Measurements from ENCODE around the gene ZDHHC19. TPM values are rescaled to one million over a fixed set of nuclear protein-coding genes. Genes with fewer than 3 reads are reported as not detected.
"Not testable (repeated sequence)": the region's sequence is repeated elsewhere in the genome, so short reads cannot be mapped to it uniquely, and the experiment has no call there.

Gene ZDHHC19
- total RNA-seq, 2 donors from 2014 or later = not detected

DNA sequence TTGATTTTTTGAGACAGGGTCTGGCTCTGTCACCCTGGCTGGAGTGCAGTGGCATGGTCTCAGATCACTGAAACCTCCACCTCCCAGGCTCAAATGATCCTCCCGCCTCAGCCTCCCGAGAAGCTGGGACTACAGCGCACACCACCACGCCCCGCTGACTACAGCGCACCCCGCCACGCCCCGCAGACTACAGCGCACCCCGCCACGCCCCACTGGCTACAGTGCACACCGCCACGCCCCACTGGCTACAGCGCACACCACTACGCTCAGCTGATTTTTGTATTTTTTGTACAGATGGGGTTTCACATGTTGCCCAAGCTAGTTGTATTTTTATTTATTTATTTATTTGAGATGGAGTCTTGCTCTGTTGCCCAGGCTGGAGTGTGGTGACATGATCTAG is 40.7 kb upstream of the ZDHHC19 start:
- no peaks in the 10 kb centered on the region for H3K27me3 ChIP-seq
- 95 to 96% methylated on average over 16 of the region's 16 CpGs for WGBS, 2 donors
- H3K36me3 ChIP-seq (replicated peaks in 1 of 2; ENCODE audit: insufficient read depth in 1 of 2, low read depth in 2 of 2) = peaks cover 0 to 17% of the 10 kb centered on the region in 2 donors
- DNase-seq = no peak
- TF ChIP-seq POLR2A (IDR thresholded peaks at IDR 0.05) = no peak
- TF ChIP-seq CTCF (IDR thresholded peaks at IDR 0.05) = no peak
- H3K9me3 ChIP-seq = no peaks in the 10 kb centered on the region
- H3K4me1 ChIP-seq = no peaks in the 10 kb centered on the region
- no peak overlapping the region for H3K4me3 ChIP-seq
- H3K27ac ChIP-seq = no peak overlapping the region
- ATAC-seq = no peak
- intact Hi-C loops (cut with DNase I) = loop anchor here (10.0 kb wide), 1 partner anchor 433 kb away; no protein-coding TSS in a partner anchor

DNA sequence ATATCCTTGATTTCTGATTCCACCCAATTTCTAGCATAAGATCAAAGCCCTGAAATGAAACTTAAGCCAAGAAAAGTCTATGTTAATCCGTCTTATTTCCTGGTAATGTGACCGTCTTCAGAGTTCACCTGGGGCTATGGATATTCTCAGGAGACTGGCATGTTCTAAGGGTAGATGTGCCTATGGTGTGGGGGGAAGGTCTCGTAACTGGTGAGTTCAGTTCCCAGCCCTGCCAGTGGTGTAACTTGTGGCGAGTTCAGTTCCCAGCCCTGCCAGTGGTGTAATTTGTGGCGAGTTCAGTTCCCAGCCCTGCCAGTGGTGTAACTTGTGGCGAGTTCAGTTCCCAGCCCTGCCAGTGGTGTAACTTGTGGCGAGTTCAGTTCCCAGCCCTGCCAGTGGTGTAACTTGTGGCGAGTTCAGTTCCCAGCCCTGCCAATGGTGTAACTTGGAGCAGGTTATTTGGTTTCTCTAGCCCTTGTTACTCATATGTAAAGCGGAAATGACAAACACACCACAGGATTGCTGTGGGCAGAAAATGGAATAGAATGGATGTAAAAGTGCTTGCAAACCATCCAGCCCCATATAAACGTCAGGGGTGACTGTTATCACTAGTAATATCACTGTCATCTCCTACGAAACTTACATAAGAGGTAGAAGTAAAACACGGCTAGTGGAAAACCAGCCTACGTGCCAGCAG is 35.6 kb upstream of the ZDHHC19 start:
- H3K4me3 ChIP-seq = no peak overlapping the region
- H3K9me3 ChIP-seq = no peaks in the 10 kb centered on the region
- DNase-seq (no peak), ATAC-seq (no peak)
- no peaks in the 10 kb centered on the region for H3K27me3 ChIP-seq
- TF ChIP-seq POLR2A (IDR thresholded peaks at IDR 0.05) (no peak), CTCF (IDR thresholded peaks at IDR 0.05) (no peak)
- H3K36me3 ChIP-seq (replicated peaks in 1 of 2; ENCODE audit: insufficient read depth in 1 of 2, low read depth in 2 of 2) = peaks cover under 1 to 16% of the 10 kb centered on the region in 2 donors
- 85 to 86% methylated on average over 9 to 13 of the region's 13 CpGs for WGBS, 2 donors
- intact Hi-C loops (cut with DNase I) = no loop called here
- no peak overlapping the region for H3K27ac ChIP-seq
- H3K4me1 ChIP-seq = no peaks in the 10 kb centered on the region

DNA sequence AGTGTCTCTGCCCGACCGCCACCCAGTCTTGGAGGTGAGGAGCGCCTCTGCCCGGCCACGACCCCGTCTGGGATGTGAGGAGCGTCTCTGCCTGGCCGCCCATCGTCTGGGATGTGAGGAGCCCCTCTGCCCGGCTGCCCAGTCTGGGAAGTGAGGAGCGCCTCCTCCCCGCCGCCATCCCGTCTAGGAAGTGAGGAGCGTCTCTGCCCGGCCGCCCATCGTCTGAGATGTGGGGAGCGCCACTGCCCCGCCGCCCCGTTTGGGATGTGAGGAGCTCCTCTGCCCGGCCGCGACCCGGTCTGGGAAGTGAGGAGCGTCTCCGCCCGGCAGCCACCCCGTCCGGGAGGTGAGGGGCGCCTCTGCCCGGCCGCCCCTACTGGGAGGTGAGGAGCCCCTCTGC is 33.0 kb upstream of the ZDHHC19 start:
- 97 to 98% methylated on average over 21 to 23 of the region's 34 CpGs for WGBS, 2 donors
- H3K27me3 ChIP-seq; H3K4me3 ChIP-seq; H3K27ac ChIP-seq; intact Hi-C loops (cut with DNase I); H3K4me1 ChIP-seq; H3K9me3 ChIP-seq; DNase-seq; ATAC-seq: not testable (repeated sequence)
- peaks cover 7 to 16% of the 10 kb centered on the region in 2 donors for H3K36me3 ChIP-seq (replicated peaks in 1 of 2; ENCODE audit: insufficient read depth in 1 of 2, low read depth in 2 of 2)

DNA sequence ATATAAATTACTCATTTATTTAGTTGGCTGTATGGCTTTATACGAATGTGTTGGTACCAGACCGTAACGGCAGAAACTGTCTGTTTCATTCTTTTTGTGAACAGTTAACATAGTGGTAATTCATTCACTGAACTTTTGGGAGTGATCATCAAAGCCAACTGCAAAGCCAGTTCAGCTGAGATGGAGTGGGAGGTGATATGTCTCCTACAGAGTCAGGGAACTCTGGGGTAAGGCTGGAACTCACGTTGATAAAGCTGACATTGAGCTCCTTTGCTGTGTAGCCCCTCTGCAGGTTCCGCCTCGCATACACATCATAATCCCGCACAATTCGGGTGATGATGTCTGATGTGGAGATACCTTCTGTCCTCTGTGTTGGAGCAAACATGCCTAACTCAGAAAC is 30.5 kb upstream of the ZDHHC19 start:
- Histone ChIP-seq H3K9me3 (no peaks in the 10 kb centered on the region), H3K4me1 (no peaks in the 10 kb centered on the region), H3K4me3 (no peak overlapping the region), H3K27me3 (no peaks in the 10 kb centered on the region), H3K36me3 (replicated peaks in 1 of 2; ENCODE audit: insufficient read depth in 1 of 2, low read depth in 2 of 2) (peaks cover 7 to 11% of the 10 kb centered on the region in 2 donors), H3K27ac (no peak overlapping the region)
- intact Hi-C loops (cut with DNase I) = no loop called here
- 80 to 91% methylated on average over 8 of the region's 8 CpGs for WGBS, 2 donors
- no peak for DNase-seq
- no peak for ATAC-seq
- TF ChIP-seq CTCF (IDR thresholded peaks at IDR 0.05) (no peak), POLR2A (IDR thresholded peaks at IDR 0.05) (no peak)

DNA sequence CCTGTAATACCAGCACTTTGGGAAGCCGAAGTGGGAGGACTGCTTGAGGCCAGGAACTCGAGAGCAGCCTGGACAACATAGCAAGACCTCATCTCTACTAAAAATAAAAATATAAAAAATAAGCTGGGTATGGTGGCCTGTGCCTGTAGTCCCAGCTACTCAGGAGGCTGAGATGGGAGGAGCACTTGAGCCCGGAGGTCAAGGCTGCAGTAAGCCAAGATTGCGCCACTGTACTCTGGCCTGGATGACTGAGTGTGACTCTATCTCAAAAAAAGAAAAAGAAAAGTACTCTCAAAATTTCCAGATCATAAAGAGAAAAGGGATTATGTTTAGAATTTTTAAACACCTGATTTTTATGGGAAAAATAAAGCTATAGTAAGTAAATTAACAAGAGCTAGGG is 29.2 kb upstream of the ZDHHC19 start:
- intact Hi-C loops (cut with DNase I) = no loop called here
- Histone ChIP-seq H3K9me3 (no peaks in the 10 kb centered on the region), H3K27me3 (no peaks in the 10 kb centered on the region), H3K4me1 (no peaks in the 10 kb centered on the region), H3K4me3 (no peak overlapping the region), H3K27ac (no peak overlapping the region), H3K36me3 (replicated peaks in 1 of 2; ENCODE audit: insufficient read depth in 1 of 2, low read depth in 2 of 2) (peaks cover 7 to 11% of the 10 kb centered on the region in 2 donors)
- DNase-seq = no peak
- ATAC-seq = no peak
- WGBS, 2 donors = 87 to 91% methylated on average over 4 of the region's 4 CpGs
- TF ChIP-seq POLR2A (IDR thresholded peaks at IDR 0.05) = no peak
- TF ChIP-seq CTCF (IDR thresholded peaks at IDR 0.05) = no peak

Measured in body of pancreas (tissue), 4 donors.